Adrenal gland (tissue), 12 donors: ENCODE data around the gene TFAP2E. TPM values are rescaled to one million over a fixed set of nuclear protein-coding genes. Genes with fewer than 3 reads are reported as not detected.
A peak's percentile ranks its signal among the peaks of the same experiment; 100 is the strongest.

Experiments used
- DNase-seq, 7 donors: peaks; one replicate each; pipeline ENCODE4 v3.0.0-alpha.2; 2019 to 2020
- H3K27ac ChIP-seq, 5 donors: fragments of 200-600 bp; sonication (generic) in 4 of 5; 1 replicate in 3 of 5; 2 replicates in 2 of 5; pipeline versions ENCODE4 v1.5.1 to v1.8.0; 2016 to 2020; ENCODE audit warnings: mild to moderate bottlenecking in 1 of 5
- H3K27me3 ChIP-seq: fragments of 200-600 bp; 2 replicates; pipeline ENCODE4 v1.8.0; 2021
- H3K36me3 ChIP-seq, 2 donors: fragments of 200-600 bp; replicated peaks in 1 of 2; 1 replicate in 1 of 2; 2 replicates in 1 of 2; pipeline versions ENCODE4 v1.5.1 to v1.8.0; 2018 to 2022
- H3K4me1 ChIP-seq, 2 donors: fragments of 200-600 bp; replicated peaks in 1 of 2; 1 replicate in 1 of 2; 2 replicates in 1 of 2; pipeline versions ENCODE4 v1.5.1 to v1.8.0; 2018 to 2021
- H3K4me3 ChIP-seq, 4 donors: fragments of 200-600 bp; sonication (generic) in 3 of 4; one replicate each; pipeline ENCODE4 v1.5.1; 2016 to 2018
- H3K9me3 ChIP-seq, 3 donors: fragments of 200-600 bp; sonication (generic) in 1 of 3; replicated peaks in 1 of 3; 1 replicate in 2 of 3; 2 replicates in 1 of 3; pipeline versions ENCODE4 v1.5.1 to v1.8.0; 2016 to 2021
- POLR2A ChIP-seq, 2 donors: fragments of 450-650 bp; IDR thresholded peaks; one replicate each; pipeline ENCODE4 v1.6.1; 2017; ENCODE audit warnings: antibody characterized with exemption in 2 of 2, mild to moderate bottlenecking in 2 of 2, moderate library complexity in 1 of 2
- WGBS, 4 donors: extraction: QIAGEN DNeasy Blood & Tissue Kit in 2 of 4; methylation state at CpG; one replicate each; pipeline versions ENCODE4 v1.1.5 to v1.1.7; 2013 to 2017; 5-methylcytosine and 5-hydroxymethylcytosine counted together
- intact Hi-C, 2 donors: fragments of 100-400 bp; cut with DNase I; formaldehyde crosslinking; loops; one replicate each; pipeline versions ENCODE4 v1.14.1 to v1.15.0; 2022 to 2023
- polyA plus RNA-seq, 3 donors: library from polyadenylated mRNA; stranded (reverse); fragments of 200-250 nt in 2 of 3; fragments of 350-450 nt in 1 of 3; fragmentation: Illumina TruSeq in 1 of 3; extraction: RNeasy Lipid Tissue Mini Kit (QIAGEN cat#74804) in 1 of 3; gene quantifications; one replicate each; pipeline ENCODE4 v1.2.3, GENCODE V29; 2013 to 2014
- total RNA-seq, 9 donors: library from RNA; depleted of rRNA in 4 of 9; stranded (reverse); fragments of >200 nt in 4 of 9; fragments of 120-200 nt in 1 of 9; fragmentation: NEBNext Ultra II Directional in 1 of 9; extraction: Animal tissue kit (Norgen Biotek cat#: 25700) in 1 of 9; gene quantifications; one replicate each; pipeline versions ENCODE4 v1.1.0 to v1.2.4, GENCODE V29; 2013 to 2023
- TF ChIP-seq, protein P1 (sequence below), 6 experiments: fragments of 450-650 bp in 4 of 6; fragments of 200-600 bp in 2 of 6; sonication (generic) in 1 of 6; IDR thresholded peaks; 1 replicate in 5 of 6; 2 replicates in 1 of 6; pipeline versions ENCODE4 v1.5.1 to v1.8.0; 2016 to 2021; ENCODE audit warnings: antibody characterized with exemption in 6 of 6, mild to moderate bottlenecking in 2 of 6, moderate library complexity in 1 of 6
- donor health status: healthy with polysubstance abuse.
- donor health status: Bipolar disorder and iron deficiency.
- donor health status: DM: yes; HTN: yes; CAD: no.
- donor health status: DM: no; HTN: no; CAD: no.
- donor health status: DM: no; HTN: no; CAD: no.
- donor health status: DM: yes; HTN: yes; CAD: no.

TFAP2E gene
- total and polyA plus RNA-seq, 12 donors: 0.21 to 2.1 (median 0.53) TPM; not detected in 4

DNA sequence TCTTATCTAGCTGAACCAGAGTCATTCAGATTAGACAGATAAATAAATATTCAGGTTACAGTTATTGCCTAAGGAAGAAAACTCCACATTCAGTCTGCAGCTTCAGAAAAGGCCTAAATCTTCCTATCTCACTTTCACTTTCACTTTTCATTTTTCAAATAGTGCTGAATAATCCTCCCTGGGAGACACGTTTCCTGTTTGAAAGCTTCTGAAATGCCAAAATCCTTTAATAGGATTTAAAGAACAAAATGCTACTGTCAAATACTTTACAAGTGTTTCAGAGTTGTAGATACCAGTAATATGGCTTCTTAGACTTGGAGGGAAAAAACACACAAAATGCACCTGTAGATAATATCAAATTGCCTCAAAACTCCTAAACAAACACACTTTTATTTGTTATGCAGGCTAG lies 64.3 kb downstream of the TFAP2E start:
- H3K4me3 ChIP-seq: peak overlapping the region in 1 of 4 donors; percentile 37
- 0% methylated on average over 1 of the region's 1 CpG for WGBS, 4 donors
- intact Hi-C loops: no loop called here
- H3K27me3 ChIP-seq: no peaks in the 10 kb centered on the region
- peak overlapping the region in 4 of 5 donors; percentile 57 to 79 (median 65) for H3K27ac ChIP-seq
- DNase-seq: no peak
- TF ChIP-seq, protein P1, sequence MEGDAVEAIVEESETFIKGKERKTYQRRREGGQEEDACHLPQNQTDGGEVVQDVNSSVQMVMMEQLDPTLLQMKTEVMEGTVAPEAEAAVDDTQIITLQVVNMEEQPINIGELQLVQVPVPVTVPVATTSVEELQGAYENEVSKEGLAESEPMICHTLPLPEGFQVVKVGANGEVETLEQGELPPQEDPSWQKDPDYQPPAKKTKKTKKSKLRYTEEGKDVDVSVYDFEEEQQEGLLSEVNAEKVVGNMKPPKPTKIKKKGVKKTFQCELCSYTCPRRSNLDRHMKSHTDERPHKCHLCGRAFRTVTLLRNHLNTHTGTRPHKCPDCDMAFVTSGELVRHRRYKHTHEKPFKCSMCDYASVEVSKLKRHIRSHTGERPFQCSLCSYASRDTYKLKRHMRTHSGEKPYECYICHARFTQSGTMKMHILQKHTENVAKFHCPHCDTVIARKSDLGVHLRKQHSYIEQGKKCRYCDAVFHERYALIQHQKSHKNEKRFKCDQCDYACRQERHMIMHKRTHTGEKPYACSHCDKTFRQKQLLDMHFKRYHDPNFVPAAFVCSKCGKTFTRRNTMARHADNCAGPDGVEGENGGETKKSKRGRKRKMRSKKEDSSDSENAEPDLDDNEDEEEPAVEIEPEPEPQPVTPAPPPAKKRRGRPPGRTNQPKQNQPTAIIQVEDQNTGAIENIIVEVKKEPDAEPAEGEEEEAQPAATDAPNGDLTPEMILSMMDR (IDR thresholded peaks at IDR 0.05): no peak
- TF ChIP-seq POLR2A (IDR thresholded peaks at IDR 0.05): no peak
- no peaks in the 10 kb centered on the region for H3K9me3 ChIP-seq
- H3K36me3 ChIP-seq: peaks cover 0 to 39% of the 10 kb centered on the region in 2 donors
- H3K4me1 ChIP-seq: peaks cover 15 to 42% of the 10 kb centered on the region in 2 donors

DNA sequence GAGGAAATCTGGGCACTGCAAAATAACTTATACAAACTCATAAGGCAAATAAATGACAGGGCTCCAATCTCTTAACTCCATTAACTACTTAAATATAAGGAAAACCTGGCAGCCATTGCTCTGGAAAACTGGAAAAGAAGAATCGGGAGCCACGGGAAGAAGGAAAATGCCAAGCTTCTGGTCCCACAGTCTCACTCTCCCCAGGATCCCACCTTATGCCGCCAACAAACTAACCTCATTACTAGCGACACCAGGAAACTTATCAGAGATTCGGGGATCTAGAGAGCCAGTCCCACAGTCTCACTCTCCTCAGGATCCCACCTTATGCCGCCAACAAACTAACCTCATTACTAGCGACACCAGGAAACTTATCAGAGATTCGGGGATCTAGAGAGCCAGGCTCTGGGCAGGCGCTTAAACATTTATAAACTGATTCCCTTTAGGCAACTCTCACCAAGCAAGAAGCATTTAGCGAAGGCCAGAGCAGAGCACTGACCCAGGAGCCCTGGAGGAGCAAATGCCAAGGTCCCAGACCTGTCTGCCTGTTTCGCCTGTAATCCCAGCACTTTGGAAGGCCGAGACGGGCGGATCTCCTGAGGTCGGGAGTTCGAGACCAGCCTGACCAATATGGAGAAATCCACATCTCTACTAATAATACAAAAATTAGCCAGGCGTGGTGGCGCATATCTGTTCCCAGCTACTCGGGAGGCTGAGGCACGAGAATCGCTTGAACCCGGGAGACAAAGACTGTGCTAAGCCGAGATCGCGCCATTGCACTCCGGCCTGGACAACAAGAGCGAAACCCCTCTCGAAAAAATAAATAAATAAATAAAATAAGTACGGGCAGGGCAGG lies 67.5 kb downstream of the TFAP2E start:
- Histone ChIP-seq H3K9me3 (no peaks in the 10 kb centered on the region), H3K27me3 (no peaks in the 10 kb centered on the region), H3K4me1 (peaks cover 15 to 42% of the 10 kb centered on the region in 2 donors), H3K27ac (peak overlapping the region; percentile 50 to 96 (median 92)), H3K36me3 (peaks cover 0 to 7% of the 10 kb centered on the region in 2 donors), H3K4me3 (peak overlapping the region in 2 of 4 donors; percentile 73 to 94)
- peak in 1 of 7 donors; percentile 20 for DNase-seq
- TF ChIP-seq POLR2A (IDR thresholded peaks at IDR 0.05): no peak
- TF ChIP-seq, protein P1 (IDR thresholded peaks at IDR 0.05): no peak
- intact Hi-C loops: no loop called here
- WGBS, 4 donors: 17 to 25% (median 20%) methylated on average over 24 to 29 of the region's 29 CpGs

DNA sequence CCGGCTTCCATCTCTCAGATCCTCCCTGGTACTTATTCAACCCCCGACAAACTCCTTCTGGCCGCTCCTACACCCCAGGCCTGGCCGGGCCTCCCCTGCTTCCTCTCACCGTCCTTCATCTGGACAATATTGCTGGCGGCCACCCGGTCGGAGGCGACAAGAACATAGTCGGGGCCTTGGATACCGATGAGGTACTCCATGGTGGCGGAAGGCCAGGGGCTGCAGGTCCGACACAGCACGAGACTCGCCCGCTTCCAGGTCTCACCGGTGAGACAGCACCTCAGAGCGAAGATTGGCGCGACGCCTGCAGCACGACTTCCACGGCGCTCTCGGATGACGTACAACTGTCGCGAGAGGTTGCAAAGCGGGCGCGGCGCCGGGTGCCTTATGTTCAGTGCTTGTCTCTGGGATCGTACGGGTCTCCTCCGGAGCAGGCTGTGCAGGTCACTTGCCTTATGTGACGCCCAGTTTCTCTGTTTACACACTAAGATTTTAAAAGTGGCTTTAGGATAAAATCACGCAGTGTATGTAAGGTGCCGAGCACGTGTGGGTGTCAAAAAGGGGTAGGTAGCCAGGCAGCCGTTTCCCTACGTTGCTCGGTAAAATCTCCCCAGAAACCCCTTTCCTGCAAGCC lies 68.2 kb downstream of the TFAP2E start, which contains the start of gene PSMB2:
Gene PSMB2, minus strand, starts transcription at position 294 of the 634 bp plus-strand sequence. Its CDS starts 94 bp downstream, at position 200.
- intact Hi-C loops: no loop called here
- Histone ChIP-seq H3K4me3 (peak within 1 kb of the TSS in 3 of 4 donors; percentile 57 to 94 (median 73)), H3K27ac (peak within 1 kb of the TSS; percentile 50 to 96 (median 92)), H3K9me3 (no peaks in the 10 kb centered on the region), H3K4me1 (peaks cover 15 to 42% of the 10 kb centered on the region in 2 donors), H3K36me3 (no peaks in the 10 kb centered on the region), H3K27me3 (no peaks in the 10 kb centered on the region)
- WGBS, 4 donors: 0% methylated on average over 16 to 43 of the region's 43 CpGs
- peak; percentile 73 to 90 for TF ChIP-seq POLR2A (IDR thresholded peaks at IDR 0.05)
- TF ChIP-seq, protein P1 (IDR thresholded peaks at IDR 0.05): no peak
- DNase-seq: peak; percentile 95 to 99 (median 97)

DNA sequence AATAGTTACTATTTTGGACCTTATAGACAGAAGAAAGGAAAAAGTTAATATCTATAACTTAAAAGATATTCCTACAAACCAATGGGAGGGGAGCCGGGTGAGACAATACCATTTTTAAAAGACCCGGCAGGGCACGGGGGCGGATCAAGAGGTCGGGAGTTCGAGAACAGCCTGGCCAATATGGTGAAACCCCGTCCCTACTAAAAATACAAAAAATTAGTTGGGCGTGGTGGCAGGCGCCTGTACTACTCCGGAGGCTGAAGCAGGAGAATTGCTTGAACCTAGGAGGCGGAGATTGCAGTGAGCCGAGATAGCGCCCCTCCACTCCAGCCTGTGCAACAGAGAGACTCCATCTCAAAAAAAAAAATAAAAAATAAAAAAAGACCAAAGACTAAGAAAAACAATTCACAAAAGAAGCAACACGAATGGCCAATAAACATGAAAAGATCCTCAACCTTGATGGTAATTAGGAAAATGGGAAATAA lies 69.4 kb downstream of the TFAP2E start:
- peak overlapping the region in 1 of 5 donors; percentile 92 for H3K27ac ChIP-seq

More for the DNA sequence above, 69.4 kb downstream of the TFAP2E start:
- peaks cover 7 to 31% of the 10 kb centered on the region in 2 donors for H3K4me1 ChIP-seq
- no peaks in the 10 kb centered on the region for H3K27me3 ChIP-seq
- peak overlapping the region in 2 of 4 donors; percentile 73 to 94 for H3K4me3 ChIP-seq
- intact Hi-C loops: no loop called here
- TF ChIP-seq, protein P1 (IDR thresholded peaks at IDR 0.05): no peak
- TF ChIP-seq POLR2A (IDR thresholded peaks at IDR 0.05): no peak
- no peaks in the 10 kb centered on the region for H3K36me3 ChIP-seq
- WGBS, 4 donors: 27 to 40% (median 35%) methylated on average over 14 of the region's 14 CpGs
- peak in 3 of 7 donors; percentile 9 to 21 (median 17) for DNase-seq
- no peaks in the 10 kb centered on the region for H3K9me3 ChIP-seq
